ENCODE measurements around the gene CUL2. TPM values are rescaled to one million over a fixed set of nuclear protein-coding genes. Genes with fewer than 3 reads are reported as not detected.

The CUL2 gene
- total RNA-seq, 1 experiment from 2014 or later = 68.0 TPM

GRCh38 chr10:35112571-35112970 lies 22.4 kb upstream of the CUL2 start:
- no peak overlapping the region for H3K27ac Mint-ChIP-seq (ENCODE audit: unreplicated experiment)
- BruUV-seq (replicated peaks) = no TSS peak
- H3K4me1 Mint-ChIP-seq (ENCODE audit: low read depth, unreplicated experiment) = no peaks in the 10 kb centered on the region
- no peak overlapping the region for H3K4me3 ChIP-seq (ENCODE audit: low read depth, low read length)
- H3K9me3 Mint-ChIP-seq (ENCODE audit: unreplicated experiment) = no peaks in the 10 kb centered on the region
- no peak for DNase-seq
- CTCF ChIA-PET = interaction anchor here (0.6 kb wide), 1 partner anchor 101 kb away, joined by 3 read pairs; no protein-coding TSS in a partner anchor
- H3K36me3 Mint-ChIP-seq (ENCODE audit: insufficient read depth, unreplicated experiment) = no peaks in the 10 kb centered on the region
- no peaks in the 10 kb centered on the region for H3K4me1 ChIP-seq
- POLR2A ChIA-PET = interaction anchor here (0.6 kb wide), 1 partner anchor 245 kb away, joined by 6 read pairs; no protein-coding TSS in a partner anchor
- intact Hi-C loops (cut with micrococcal nuclease; ENCODE audit: unreplicated experiment) = no loop called here
- no peak for TF ChIP-seq CTCF (IDR thresholded peaks at IDR 0.05; ENCODE audit: insufficient read depth in 1 of 2, low read depth in 1 of 2, low read length in 1 of 2, severe bottlenecking in 1 of 2, unreplicated experiment in 1 of 2)
- no peaks in the 10 kb centered on the region; the same call in 1 of the 2 replicates for H3K27me3 ChIP-seq (replicated peaks; ENCODE audit: control insufficient read depth, insufficient read depth, low read length)
- peaks cover 7% of the 10 kb centered on the region for H3K27me3 Mint-ChIP-seq (ENCODE audit: insufficient read depth, unreplicated experiment)
- no peaks in the 10 kb centered on the region for H3K9me3 ChIP-seq
- no peak overlapping the region for H3K4me3 Mint-ChIP-seq (ENCODE audit: unreplicated experiment)
- no peaks in the 10 kb centered on the region for H3K36me3 ChIP-seq (ENCODE audit: control insufficient read depth, insufficient read depth, low read length)

- no peak for TF ChIP-seq CTCF (IDR thresholded peaks at IDR 0.05; ENCODE audit: insufficient read depth in 1 of 2, low read depth in 1 of 2, low read length in 1 of 2, severe bottlenecking in 1 of 2, unreplicated experiment in 1 of 2)
- no peak overlapping the region for H3K4me3 Mint-ChIP-seq (ENCODE audit: unreplicated experiment)
- H3K27me3 ChIP-seq (replicated peaks; ENCODE audit: control insufficient read depth, insufficient read depth, low read length) = no peaks in the 10 kb centered on the region; the same call in 1 of the 2 replicates
- intact Hi-C loops (cut with micrococcal nuclease; ENCODE audit: unreplicated experiment) = no loop called here
- CTCF ChIA-PET = interaction anchor here (0.5 kb wide), 1 partner anchor 41 kb away, joined by 4 read pairs; no protein-coding TSS in a partner anchor
- H3K36me3 ChIP-seq (ENCODE audit: control insufficient read depth, insufficient read depth, low read length) = no peaks in the 10 kb centered on the region
- DNase-seq = no peak
- no TSS peak for BruUV-seq (replicated peaks)
- no peaks in the 10 kb centered on the region for H3K4me1 ChIP-seq
- H3K27me3 Mint-ChIP-seq (ENCODE audit: insufficient read depth, unreplicated experiment) = peaks cover 4% of the 10 kb centered on the region
- H3K36me3 Mint-ChIP-seq (ENCODE audit: insufficient read depth, unreplicated experiment) = no peaks in the 10 kb centered on the region
- no peaks in the 10 kb centered on the region for H3K4me1 Mint-ChIP-seq (ENCODE audit: low read depth, unreplicated experiment)
- POLR2A ChIA-PET = no interaction called here
- H3K4me3 ChIP-seq (ENCODE audit: low read depth, low read length) = no peak overlapping the region
- no peak overlapping the region for H3K27ac Mint-ChIP-seq (ENCODE audit: unreplicated experiment)
- no peaks in the 10 kb centered on the region for H3K9me3 Mint-ChIP-seq (ENCODE audit: unreplicated experiment)
- no peaks in the 10 kb centered on the region for H3K9me3 ChIP-seq
These were observed 13.7 kb upstream of the CUL2 start for GRCh38 chr10:35103882-35104281.

GRCh38 chr10:35097510-35097909 lies 7.4 kb upstream of the CUL2 start:
- Mint-ChIP-seq H3K27me3 (ENCODE audit: insufficient read depth, unreplicated experiment) (peaks cover 8% of the 10 kb centered on the region), H3K4me3 (ENCODE audit: unreplicated experiment) (no peak overlapping the region), H3K9me3 (ENCODE audit: unreplicated experiment) (peaks cover 8% of the 10 kb centered on the region), H3K4me1 (ENCODE audit: low read depth, unreplicated experiment) (peaks cover 13% of the 10 kb centered on the region), H3K36me3 (ENCODE audit: insufficient read depth, unreplicated experiment) (no peaks in the 10 kb centered on the region), H3K27ac (ENCODE audit: unreplicated experiment) (no peak overlapping the region)
- DNase-seq = no peak
- BruUV-seq (replicated peaks) = no TSS peak
- H3K4me1 ChIP-seq = peaks cover 8% of the 10 kb centered on the region; the same call in 1 of the 2 replicates
- no peaks in the 10 kb centered on the region for H3K36me3 ChIP-seq (ENCODE audit: control insufficient read depth, insufficient read depth, low read length)
- ChIA-PET CTCF (no interaction called here), POLR2A (no interaction called here)
- no peaks in the 10 kb centered on the region for H3K27me3 ChIP-seq (replicated peaks; ENCODE audit: control insufficient read depth, insufficient read depth, low read length)
- H3K9me3 ChIP-seq = peaks cover 3% of the 10 kb centered on the region; the same call in 1 of the 2 replicates
- TF ChIP-seq CTCF (IDR thresholded peaks at IDR 0.05; ENCODE audit: insufficient read depth in 1 of 2, low read depth in 1 of 2, low read length in 1 of 2, severe bottlenecking in 1 of 2, unreplicated experiment in 1 of 2) = no peak
- intact Hi-C loops (cut with micrococcal nuclease; ENCODE audit: unreplicated experiment) = no loop called here
- no peak overlapping the region for H3K4me3 ChIP-seq (ENCODE audit: low read depth, low read length)

All from Caco-2 (cell line).